Liver (tissue), 9 donors: ENCODE results near the gene ZNF579. TPM values are rescaled to one million over a fixed set of nuclear protein-coding genes. Genes with fewer than 3 reads are reported as not detected.

ENCODE experiments used
- DNase-seq: peaks from one replicate; pipeline ENCODE4 v3.0.0-alpha.2; 2017; ENCODE audit warnings: low spot score
- H3K27ac ChIP-seq, 2 donors: one replicate each; pipeline ENCODE4 v1.7.0; 2013; ENCODE audit warnings: inconsistent platforms in 2 of 2, low read length in 2 of 2, control low read depth in 1 of 2, low read depth in 1 of 2, mild to moderate bottlenecking in 1 of 2
- H3K27me3 ChIP-seq, 4 donors: one replicate each; pipeline versions ENCODE4 v1.6.1 to v1.7.0; 2013; ENCODE audit warnings: low read length in 3 of 4, inconsistent platforms in 1 of 4, mild to moderate bottlenecking in 1 of 4, moderate library complexity in 1 of 4; ENCODE audit not compliant: control insufficient read depth in 4 of 4, insufficient read depth in 4 of 4
- H3K36me3 ChIP-seq, 4 donors: one replicate each; pipeline versions ENCODE4 v1.6.1 to v1.7.0; 2013; ENCODE audit warnings: low read length in 3 of 4, mild to moderate bottlenecking in 3 of 4, low read depth in 1 of 4, moderate library complexity in 1 of 4; ENCODE audit not compliant: control insufficient read depth in 4 of 4, insufficient read depth in 3 of 4
- H3K4me1 ChIP-seq, 4 donors: one replicate each; pipeline versions ENCODE4 v1.6.1 to v1.7.0; 2013; ENCODE audit warnings: low read length in 3 of 4, mild to moderate bottlenecking in 3 of 4, moderate library complexity in 1 of 4; ENCODE audit not compliant: control insufficient read depth in 4 of 4, insufficient read depth in 4 of 4
- H3K4me3 ChIP-seq, 3 donors: one replicate each; pipeline versions ENCODE4 v1.6.1 to v1.7.0; 2013; ENCODE audit warnings: low read length in 3 of 3, control low read depth in 1 of 3, low read depth in 1 of 3, mild to moderate bottlenecking in 1 of 3
- H3K9ac ChIP-seq, 2 donors: one replicate each; pipeline ENCODE4 v1.7.0; 2013; ENCODE audit warnings: low read length in 2 of 2, mild to moderate bottlenecking in 2 of 2, moderate library complexity in 2 of 2, control low read depth in 1 of 2, low read depth in 1 of 2
- H3K9me3 ChIP-seq, 4 donors: one replicate each; pipeline versions ENCODE4 v1.6.1 to v1.7.0; 2013; ENCODE audit warnings: low read length in 3 of 4; ENCODE audit not compliant: control insufficient read depth in 4 of 4
- EGR1 ChIP-seq, 2 donors: IDR thresholded peaks; 2 replicates each; pipeline ENCODE4 v1.6.1; 2016 to 2018; ENCODE audit warnings: antibody characterized with exemption in 2 of 2, low read depth in 2 of 2
- FOXA1 ChIP-seq: IDR thresholded peaks from 2 replicates; pipeline ENCODE4 v1.6.1; 2016; ENCODE audit warnings: antibody characterized with exemption
- GABPA ChIP-seq, 2 donors: IDR thresholded peaks in 1 of 2; conservative IDR thresholded peaks in 1 of 2; 2 replicates each; pipeline ENCODE4 v1.6.1; 2016; ENCODE audit warnings: antibody characterized with exemption in 2 of 2, mild to moderate bottlenecking in 1 of 2, moderate library complexity in 1 of 2
- HNF4A ChIP-seq, 2 donors: conservative IDR thresholded peaks; 2 replicates each; pipeline ENCODE4 v1.6.1; 2016; ENCODE audit warnings: antibody characterized with exemption in 2 of 2, mild to moderate bottlenecking in 2 of 2
- HNF4G ChIP-seq: IDR thresholded peaks from 2 replicates; pipeline ENCODE4 v1.6.1; 2016; ENCODE audit warnings: antibody characterized with exemption
- JUND ChIP-seq, 2 donors: IDR thresholded peaks; 2 replicates each; pipeline ENCODE4 v1.6.1; 2016; ENCODE audit warnings: antibody characterized with exemption in 2 of 2
- NR2F2 ChIP-seq: IDR thresholded peaks from 2 replicates; pipeline ENCODE4 v1.6.1; 2016; ENCODE audit warnings: antibody characterized with exemption
- RAD21 ChIP-seq, 2 donors: IDR thresholded peaks; 2 replicates each; pipeline ENCODE4 v1.6.1; 2016; ENCODE audit warnings: antibody characterized with exemption in 2 of 2, mild to moderate bottlenecking in 2 of 2
- SP1 ChIP-seq: IDR thresholded peaks from 2 replicates; pipeline ENCODE4 v1.6.1; 2018; ENCODE audit warnings: antibody characterized with exemption, mild to moderate bottlenecking
- TAF1 ChIP-seq: conservative IDR thresholded peaks from 2 replicates; pipeline ENCODE4 v1.6.1; 2016; ENCODE audit warnings: antibody characterized with exemption, mild to moderate bottlenecking
- YY1 ChIP-seq: IDR thresholded peaks from 2 replicates; pipeline ENCODE4 v1.6.1; 2016; ENCODE audit warnings: antibody characterized with exemption, mild to moderate bottlenecking
- ZBTB33 ChIP-seq: IDR thresholded peaks from 2 replicates; pipeline ENCODE4 v1.6.1; 2016; ENCODE audit warnings: antibody characterized with exemption
- WGBS: extraction: QIAGEN DNeasy Blood & Tissue Kit; methylation state at CpG from one replicate; pipeline ENCODE4 v1.1.7; 2013; 5-methylcytosine and 5-hydroxymethylcytosine counted together
- polyA plus RNA-seq, 2 donors: library from polyadenylated mRNA; stranded (reverse) in 1 of 2; unstranded in 1 of 2; fragments of 200-250 nt in 1 of 2; fragments of >200 nt in 1 of 2; fragmentation: Nextera tagmentation in 1 of 2; extraction: Ambion mirVana in 1 of 2; gene quantifications; one replicate each; pipeline versions ENCODE4 v1.2.1 to v1.2.3, GENCODE V29; 2013 to 2015
- total RNA-seq, 2 donors: library from RNA; depleted of rRNA; stranded (reverse); fragments of >200 nt; gene quantifications; one replicate each; pipeline ENCODE4 v1.2.3, GENCODE V29; 2014
- TF ChIP-seq, protein P1 (sequence below): IDR thresholded peaks from 2 replicates; pipeline ENCODE4 v1.6.1; 2016; ENCODE audit warnings: antibody characterized with exemption, mild to moderate bottlenecking
- TF ChIP-seq, protein P2 (sequence below): IDR thresholded peaks from 2 replicates; pipeline ENCODE4 v1.6.1; 2016; ENCODE audit warnings: antibody characterized with exemption
- TF ChIP-seq, protein P3 (sequence below): fragments of 150-350 bp; IDR thresholded peaks from 2 replicates; pipeline ENCODE4 v1.5.1; 2017; ENCODE audit warnings: improper control_type of control experiment, low read depth, low read length; ENCODE audit not compliant: missing input control
- TF ChIP-seq, protein P4 (sequence below): IDR thresholded peaks from 2 replicates; pipeline ENCODE4 v1.6.1; 2016; ENCODE audit warnings: antibody characterized with exemption
- donor health status: healthy.
- donor health status: healthy.
- donor health status: healthy.
- donor health status: healthy.
- donor health status: healthy.

Gene ZNF579
- total and polyA plus RNA-seq, 4 donors, result 0.92 to 3.3 (median 1.2) TPM

- H3K27ac ChIP-seq, result peak overlapping the region; percentile 92
- H3K9ac ChIP-seq, result no peak overlapping the region
- TF ChIP-seq ZBTB33 (no peak), EGR1 (IDR thresholded peaks at IDR 0.05; ENCODE audit: low read depth in 2 of 2) (no peak), TAF1 (no peak), YY1 (no peak), FOXA1 (no peak), GABPA (IDR thresholded peaks at IDR 0.05 in 1 of 2, conservative IDR thresholded peaks at IDR 0.05 in 1 of 2) (no peak), NR2F2 (no peak)
- TF ChIP-seq, protein P1, sequence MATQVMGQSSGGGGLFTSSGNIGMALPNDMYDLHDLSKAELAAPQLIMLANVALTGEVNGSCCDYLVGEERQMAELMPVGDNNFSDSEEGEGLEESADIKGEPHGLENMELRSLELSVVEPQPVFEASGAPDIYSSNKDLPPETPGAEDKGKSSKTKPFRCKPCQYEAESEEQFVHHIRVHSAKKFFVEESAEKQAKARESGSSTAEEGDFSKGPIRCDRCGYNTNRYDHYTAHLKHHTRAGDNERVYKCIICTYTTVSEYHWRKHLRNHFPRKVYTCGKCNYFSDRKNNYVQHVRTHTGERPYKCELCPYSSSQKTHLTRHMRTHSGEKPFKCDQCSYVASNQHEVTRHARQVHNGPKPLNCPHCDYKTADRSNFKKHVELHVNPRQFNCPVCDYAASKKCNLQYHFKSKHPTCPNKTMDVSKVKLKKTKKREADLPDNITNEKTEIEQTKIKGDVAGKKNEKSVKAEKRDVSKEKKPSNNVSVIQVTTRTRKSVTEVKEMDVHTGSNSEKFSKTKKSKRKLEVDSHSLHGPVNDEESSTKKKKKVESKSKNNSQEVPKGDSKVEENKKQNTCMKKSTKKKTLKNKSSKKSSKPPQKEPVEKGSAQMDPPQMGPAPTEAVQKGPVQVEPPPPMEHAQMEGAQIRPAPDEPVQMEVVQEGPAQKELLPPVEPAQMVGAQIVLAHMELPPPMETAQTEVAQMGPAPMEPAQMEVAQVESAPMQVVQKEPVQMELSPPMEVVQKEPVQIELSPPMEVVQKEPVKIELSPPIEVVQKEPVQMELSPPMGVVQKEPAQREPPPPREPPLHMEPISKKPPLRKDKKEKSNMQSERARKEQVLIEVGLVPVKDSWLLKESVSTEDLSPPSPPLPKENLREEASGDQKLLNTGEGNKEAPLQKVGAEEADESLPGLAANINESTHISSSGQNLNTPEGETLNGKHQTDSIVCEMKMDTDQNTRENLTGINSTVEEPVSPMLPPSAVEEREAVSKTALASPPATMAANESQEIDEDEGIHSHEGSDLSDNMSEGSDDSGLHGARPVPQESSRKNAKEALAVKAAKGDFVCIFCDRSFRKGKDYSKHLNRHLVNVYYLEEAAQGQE, result no peak
- no peak for DNase-seq
- 25% methylated on average over 12 of the region's 12 CpGs for WGBS
- H3K27me3 ChIP-seq, result no peaks in the 10 kb centered on the region
- H3K36me3 ChIP-seq, result peaks cover 0 to 8% (median 2%) of the 10 kb centered on the region in 4 donors
- peak overlapping the region; percentile 76 to 91 (median 91) for H3K4me3 ChIP-seq
- H3K9me3 ChIP-seq, result no peaks in the 10 kb centered on the region
- peaks cover 0 to 18% (median 16%) of the 10 kb centered on the region in 4 donors for H3K4me1 ChIP-seq
Measured at GRCh38 chr19:55606471-55606787, 25.8 kb upstream of the ZNF579 start.

GRCh38 chr19:55605637-55606470, 25.2 kb upstream of the ZNF579 start, which contains the start of gene ZNF865:
ZNF865 (plus strand) TSS chr19:55605647; CDS start chr19:55613619, 7,972 bp downstream.
- under 1% methylated on average over 44 of the region's 44 CpGs for WGBS
- H3K27ac ChIP-seq, result peak within 1 kb of the TSS; percentile 92
- H3K36me3 ChIP-seq, result peaks cover 0 to 8% (median 2%) of the 10 kb centered on the region in 4 donors
- H3K9ac ChIP-seq, result peak within 1 kb of the TSS; percentile 77 to 78
- DNase-seq, result peak; percentile 62
- no peaks in the 10 kb centered on the region for H3K9me3 ChIP-seq
- H3K4me3 ChIP-seq, result peak within 1 kb of the TSS; percentile 76 to 91 (median 91)
- peaks cover 0 to 24% (median 20%) of the 10 kb centered on the region in 4 donors for H3K4me1 ChIP-seq
- H3K27me3 ChIP-seq, result no peaks in the 10 kb centered on the region
- TF ChIP-seq SP1, result peak; percentile 18
- no peak for TF ChIP-seq JUND (IDR thresholded peaks at IDR 0.05)
- TF ChIP-seq RAD21 (IDR thresholded peaks at IDR 0.05), result peak; percentile 83 to 86
- TF ChIP-seq EGR1 (IDR thresholded peaks at IDR 0.05; ENCODE audit: low read depth in 2 of 2), result no peak
- TF ChIP-seq GABPA (IDR thresholded peaks at IDR 0.05 in 1 of 2, conservative IDR thresholded peaks at IDR 0.05 in 1 of 2), result peak in 1 of 2 donors; percentile 45
- TF ChIP-seq, protein P2, sequence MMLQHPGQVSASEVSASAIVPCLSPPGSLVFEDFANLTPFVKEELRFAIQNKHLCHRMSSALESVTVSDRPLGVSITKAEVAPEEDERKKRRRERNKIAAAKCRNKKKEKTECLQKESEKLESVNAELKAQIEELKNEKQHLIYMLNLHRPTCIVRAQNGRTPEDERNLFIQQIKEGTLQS, result no peak
- TF ChIP-seq, protein P3, sequence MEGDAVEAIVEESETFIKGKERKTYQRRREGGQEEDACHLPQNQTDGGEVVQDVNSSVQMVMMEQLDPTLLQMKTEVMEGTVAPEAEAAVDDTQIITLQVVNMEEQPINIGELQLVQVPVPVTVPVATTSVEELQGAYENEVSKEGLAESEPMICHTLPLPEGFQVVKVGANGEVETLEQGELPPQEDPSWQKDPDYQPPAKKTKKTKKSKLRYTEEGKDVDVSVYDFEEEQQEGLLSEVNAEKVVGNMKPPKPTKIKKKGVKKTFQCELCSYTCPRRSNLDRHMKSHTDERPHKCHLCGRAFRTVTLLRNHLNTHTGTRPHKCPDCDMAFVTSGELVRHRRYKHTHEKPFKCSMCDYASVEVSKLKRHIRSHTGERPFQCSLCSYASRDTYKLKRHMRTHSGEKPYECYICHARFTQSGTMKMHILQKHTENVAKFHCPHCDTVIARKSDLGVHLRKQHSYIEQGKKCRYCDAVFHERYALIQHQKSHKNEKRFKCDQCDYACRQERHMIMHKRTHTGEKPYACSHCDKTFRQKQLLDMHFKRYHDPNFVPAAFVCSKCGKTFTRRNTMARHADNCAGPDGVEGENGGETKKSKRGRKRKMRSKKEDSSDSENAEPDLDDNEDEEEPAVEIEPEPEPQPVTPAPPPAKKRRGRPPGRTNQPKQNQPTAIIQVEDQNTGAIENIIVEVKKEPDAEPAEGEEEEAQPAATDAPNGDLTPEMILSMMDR, result peak; percentile 60
- no peak for TF ChIP-seq HNF4A (conservative IDR thresholded peaks at IDR 0.05)
- no peak for TF ChIP-seq YY1
- no peak for TF ChIP-seq HNF4G
- TF ChIP-seq, protein P4, sequence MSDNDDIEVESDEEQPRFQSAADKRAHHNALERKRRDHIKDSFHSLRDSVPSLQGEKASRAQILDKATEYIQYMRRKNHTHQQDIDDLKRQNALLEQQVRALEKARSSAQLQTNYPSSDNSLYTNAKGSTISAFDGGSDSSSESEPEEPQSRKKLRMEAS, result no peak
- TF ChIP-seq ZBTB33, result no peak
- no peak for TF ChIP-seq FOXA1
